Skeletal muscle tissue (tissue), 4 donors: Measurements from ENCODE around the gene SRGAP2C. TPM values are rescaled to one million over a fixed set of nuclear protein-coding genes. Genes with fewer than 3 reads are reported as not detected.
"Not testable (repeated sequence)": the region's sequence is repeated elsewhere in the genome, so short reads cannot be mapped to it uniquely, and the experiment has no call there.

Source experiments
- H3K27ac ChIP-seq: one replicate; pipeline ENCODE4 v1.7.0; 2013; ENCODE audit warnings: mild to moderate bottlenecking, low read depth, low read length, inconsistent platforms
- H3K27me3 ChIP-seq, 3 donors: one replicate each; pipeline ENCODE4 v1.7.0; 2013; ENCODE audit warnings: low read length in 3 of 3; ENCODE audit not compliant: control insufficient read depth in 3 of 3, insufficient read depth in 3 of 3
- H3K36me3 ChIP-seq, 3 donors: one replicate each; pipeline ENCODE4 v1.7.0; 2013; ENCODE audit warnings: low read length in 3 of 3; ENCODE audit not compliant: control insufficient read depth in 3 of 3, insufficient read depth in 3 of 3
- H3K4me1 ChIP-seq, 3 donors: one replicate each; pipeline ENCODE4 v1.7.0; 2013; ENCODE audit warnings: low read length in 3 of 3, mild to moderate bottlenecking in 3 of 3; ENCODE audit not compliant: control insufficient read depth in 3 of 3, insufficient read depth in 3 of 3
- H3K4me3 ChIP-seq, 3 donors: one replicate each; pipeline ENCODE4 v1.7.0; 2013; ENCODE audit warnings: low read length in 3 of 3
- H3K9ac ChIP-seq, 3 donors: one replicate each; pipeline ENCODE4 v1.7.0; 2013; ENCODE audit warnings: low read length in 3 of 3, mild to moderate bottlenecking in 3 of 3, moderate library complexity in 2 of 3, low read depth in 1 of 3
- H3K9me3 ChIP-seq, 3 donors: one replicate each; pipeline ENCODE4 v1.7.0; 2013; ENCODE audit warnings: low read length in 3 of 3; ENCODE audit not compliant: control insufficient read depth in 3 of 3
- total RNA-seq: library from RNA; depleted of rRNA; stranded (reverse); fragments of >200 nt; gene quantifications from one replicate; pipeline ENCODE4 v1.2.3, GENCODE V29; 2014
- donor health status: Osteomylitis.

The SRGAP2C gene
- total RNA-seq, 1 donor from 2014 or later, result 14.6 TPM

DNA sequence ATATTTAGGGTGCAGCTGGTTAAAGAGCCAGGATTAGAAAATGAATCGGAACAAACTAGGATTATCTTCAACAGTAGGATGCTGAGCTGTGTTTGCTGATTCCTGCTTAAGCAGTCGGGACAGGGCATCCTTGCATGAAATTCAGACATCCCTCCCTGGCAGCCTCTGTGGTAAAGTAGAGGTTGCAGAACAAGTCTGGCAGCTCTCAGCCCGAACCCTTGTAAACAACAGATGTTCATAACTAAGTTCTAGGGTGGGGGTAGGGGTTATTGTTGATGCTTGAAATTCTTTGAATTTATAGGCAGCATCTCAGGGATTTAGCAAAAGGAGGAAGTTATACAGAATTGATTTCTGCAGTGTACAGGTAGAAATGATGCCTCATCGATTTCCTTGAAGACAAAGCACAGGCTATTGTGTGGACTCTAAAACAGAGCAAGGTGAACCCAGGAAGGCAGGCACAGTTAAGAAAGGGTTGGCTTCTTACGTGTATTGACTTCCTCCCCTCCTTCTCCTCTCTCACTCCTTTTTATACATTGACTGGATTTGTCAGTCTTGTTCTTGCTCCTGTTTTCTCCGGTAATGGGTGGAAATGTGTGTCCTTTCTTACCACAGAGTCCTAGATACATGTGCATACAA, 114.9 kb downstream of the SRGAP2C start:
- not testable (repeated sequence) for H3K27ac ChIP-seq, H3K36me3 ChIP-seq

GRCh38 chr1:121301876-121302275, 117.1 kb downstream of the SRGAP2C start:
- not testable (repeated sequence) for H3K9me3 ChIP-seq, H3K27ac ChIP-seq, H3K4me3 ChIP-seq, H3K27me3 ChIP-seq, H3K9ac ChIP-seq, H3K4me1 ChIP-seq, H3K36me3 ChIP-seq

More for the DNA sequence above, 114.9 kb downstream of the SRGAP2C start:
- H3K9ac ChIP-seq, H3K27me3 ChIP-seq, H3K9me3 ChIP-seq, H3K4me3 ChIP-seq, H3K4me1 ChIP-seq: not testable (repeated sequence)

GRCh38 chr1:121307759-121308158, 123.0 kb downstream of the SRGAP2C start:
- not testable (repeated sequence) for H3K36me3 ChIP-seq, H3K9ac ChIP-seq, H3K4me1 ChIP-seq, H3K27me3 ChIP-seq, H3K27ac ChIP-seq, H3K9me3 ChIP-seq, H3K4me3 ChIP-seq

- not testable (repeated sequence) for H3K4me1 ChIP-seq, H3K4me3 ChIP-seq, H3K36me3 ChIP-seq, H3K9ac ChIP-seq, H3K27me3 ChIP-seq, H3K9me3 ChIP-seq, H3K27ac ChIP-seq
Measured at GRCh38 chr1:121315509-121315908, 130.7 kb downstream of the SRGAP2C start.

DNA sequence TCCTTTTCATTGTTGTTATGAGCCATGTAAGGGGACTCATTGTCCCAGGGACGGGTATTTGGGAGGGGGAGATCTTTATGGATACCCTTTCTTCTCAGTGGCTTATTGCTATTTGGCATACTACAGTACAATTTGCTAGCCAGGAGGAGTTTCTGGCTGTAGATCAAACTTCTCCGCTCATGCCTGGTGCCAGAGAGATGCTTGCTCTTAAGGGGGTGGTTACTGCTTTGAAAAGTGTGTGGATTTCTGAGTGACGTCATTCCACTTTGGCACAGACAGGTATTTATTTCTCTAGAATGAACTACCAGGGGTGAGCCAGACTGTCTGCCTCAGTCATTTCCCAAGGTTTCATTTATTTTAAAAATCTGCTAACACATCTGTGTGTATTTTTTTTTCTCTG, 131.3 kb downstream of the SRGAP2C start:
- not testable (repeated sequence) for H3K9ac ChIP-seq, H3K9me3 ChIP-seq, H3K36me3 ChIP-seq, H3K4me3 ChIP-seq, H3K27ac ChIP-seq, H3K27me3 ChIP-seq, H3K4me1 ChIP-seq

GRCh38 chr1:121317491-121318468, 133.0 kb downstream of the SRGAP2C start:
- not testable (repeated sequence) for H3K4me3 ChIP-seq, H3K27ac ChIP-seq, H3K9ac ChIP-seq, H3K36me3 ChIP-seq, H3K27me3 ChIP-seq, H3K4me1 ChIP-seq, H3K9me3 ChIP-seq

GRCh38 chr1:121318687-121319086, 133.9 kb downstream of the SRGAP2C start:
- not testable (repeated sequence) for H3K4me3 ChIP-seq

DNA sequence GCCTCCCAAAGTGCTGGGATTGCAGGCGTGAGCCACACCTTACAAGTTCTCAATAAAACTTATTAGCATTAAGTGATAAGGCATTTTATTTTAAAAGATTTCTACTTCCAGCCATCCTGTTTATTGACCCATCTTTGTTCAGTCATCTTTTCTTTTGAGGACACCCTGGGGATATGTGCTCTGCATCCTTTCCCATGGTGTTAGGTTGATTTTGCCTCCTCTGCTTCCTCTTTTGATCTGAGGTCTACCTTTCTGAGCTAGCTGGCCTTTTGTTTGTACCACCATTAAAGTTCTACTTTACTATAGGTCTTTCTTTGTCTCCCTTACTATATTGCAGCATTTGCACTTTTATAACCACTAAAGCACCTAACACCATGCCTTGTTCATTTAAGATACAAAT, 136.9 kb downstream of the SRGAP2C start:
- not testable (repeated sequence) for H3K9me3 ChIP-seq, H3K36me3 ChIP-seq, H3K4me1 ChIP-seq, H3K27me3 ChIP-seq, H3K9ac ChIP-seq, H3K4me3 ChIP-seq, H3K27ac ChIP-seq

More at GRCh38 chr1:121318687-121319086, 133.9 kb downstream of the SRGAP2C start:
- not testable (repeated sequence) for H3K27me3 ChIP-seq, H3K9me3 ChIP-seq, H3K27ac ChIP-seq, H3K9ac ChIP-seq, H3K36me3 ChIP-seq, H3K4me1 ChIP-seq

DNA sequence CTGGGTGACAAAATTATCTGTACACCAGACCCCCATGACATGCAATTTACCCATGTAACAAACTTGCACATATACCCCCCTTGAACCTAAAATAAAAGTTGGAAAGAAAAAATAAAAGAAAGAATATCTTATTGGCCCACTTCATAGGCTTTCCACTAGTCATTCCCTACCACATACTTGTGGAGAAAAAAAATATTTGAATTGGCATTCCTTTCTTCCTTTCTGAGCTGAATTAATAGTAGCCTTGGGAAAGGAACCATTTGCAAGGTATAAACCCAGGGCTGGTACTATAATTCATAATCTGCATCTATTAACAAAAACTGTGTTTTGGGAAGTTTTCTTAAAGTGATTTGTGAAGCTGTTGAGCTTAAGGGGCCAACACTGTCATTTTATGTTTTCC, 140.0 kb downstream of the SRGAP2C start:
- not testable (repeated sequence) for H3K36me3 ChIP-seq, H3K9me3 ChIP-seq, H3K4me1 ChIP-seq, H3K27ac ChIP-seq, H3K9ac ChIP-seq, H3K27me3 ChIP-seq, H3K4me3 ChIP-seq

DNA sequence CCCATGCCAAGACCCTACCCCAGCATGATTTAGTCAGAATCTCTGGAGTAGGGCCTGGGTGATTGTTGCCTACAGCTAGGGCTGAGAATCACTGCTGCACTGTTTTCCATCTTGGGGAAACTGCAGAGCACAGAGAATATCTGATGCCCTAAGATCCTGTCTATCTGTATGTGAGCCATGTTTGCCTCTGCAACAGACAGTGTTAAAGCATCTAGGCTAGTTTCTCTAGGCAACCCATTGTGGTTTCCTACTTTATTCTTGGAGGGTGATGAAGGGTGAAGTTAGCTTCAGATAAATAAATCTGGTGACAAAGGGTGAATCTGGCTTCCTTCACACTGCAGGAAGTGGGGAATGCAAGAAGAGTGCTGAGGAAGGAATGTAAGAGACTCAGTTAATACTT, 147.4 kb downstream of the SRGAP2C start:
- H3K27me3 ChIP-seq, H3K9ac ChIP-seq, H3K27ac ChIP-seq, H3K4me1 ChIP-seq, H3K9me3 ChIP-seq, H3K4me3 ChIP-seq, H3K36me3 ChIP-seq: not testable (repeated sequence)
